Skeletal muscle tissue (tissue), 4 donors: Measurements from ENCODE around the gene EVI5. TPM values are rescaled to one million over a fixed set of nuclear protein-coding genes. Genes with fewer than 3 reads are reported as not detected.
A peak's percentile ranks its signal among the peaks of the same experiment; 100 is the strongest.

ENCODE experiments used
- H3K27ac ChIP-seq: one replicate; pipeline ENCODE4 v1.7.0; 2013; ENCODE audit warnings: mild to moderate bottlenecking, low read depth, low read length, inconsistent platforms
- H3K27me3 ChIP-seq, 3 donors: one replicate each; pipeline ENCODE4 v1.7.0; 2013; ENCODE audit warnings: low read length in 3 of 3; ENCODE audit not compliant: control insufficient read depth in 3 of 3, insufficient read depth in 3 of 3
- H3K36me3 ChIP-seq, 3 donors: one replicate each; pipeline ENCODE4 v1.7.0; 2013; ENCODE audit warnings: low read length in 3 of 3; ENCODE audit not compliant: control insufficient read depth in 3 of 3, insufficient read depth in 3 of 3
- H3K4me1 ChIP-seq, 3 donors: one replicate each; pipeline ENCODE4 v1.7.0; 2013; ENCODE audit warnings: low read length in 3 of 3, mild to moderate bottlenecking in 3 of 3; ENCODE audit not compliant: control insufficient read depth in 3 of 3, insufficient read depth in 3 of 3
- H3K4me3 ChIP-seq, 3 donors: one replicate each; pipeline ENCODE4 v1.7.0; 2013; ENCODE audit warnings: low read length in 3 of 3
- H3K9ac ChIP-seq, 3 donors: one replicate each; pipeline ENCODE4 v1.7.0; 2013; ENCODE audit warnings: low read length in 3 of 3, mild to moderate bottlenecking in 3 of 3, moderate library complexity in 2 of 3, low read depth in 1 of 3
- H3K9me3 ChIP-seq, 3 donors: one replicate each; pipeline ENCODE4 v1.7.0; 2013; ENCODE audit warnings: low read length in 3 of 3; ENCODE audit not compliant: control insufficient read depth in 3 of 3
- total RNA-seq: library from RNA; depleted of rRNA; stranded (reverse); fragments of >200 nt; gene quantifications from one replicate; pipeline ENCODE4 v1.2.3, GENCODE V29; 2014
- donor health status: Osteomylitis.

Gene EVI5
- total RNA-seq, 1 donor from 2014 or later = 40.7 TPM

- H3K9ac ChIP-seq = no peak overlapping the region
- H3K27ac ChIP-seq = no peak overlapping the region
- no peaks in the 10 kb centered on the region for H3K4me1 ChIP-seq
- no peaks in the 10 kb centered on the region for H3K36me3 ChIP-seq
- H3K9me3 ChIP-seq = no peaks in the 10 kb centered on the region
- H3K27me3 ChIP-seq = peaks cover 0 to 11% (median 7%) of the 10 kb centered on the region in 3 donors
- no peak overlapping the region for H3K4me3 ChIP-seq
Measured at GRCh38 chr1:92493139-92493538, 291.8 kb downstream of the EVI5 start.

- Histone ChIP-seq H3K27ac (no peak overlapping the region), H3K4me3 (no peak overlapping the region), H3K9ac (no peak overlapping the region), H3K36me3 (no peaks in the 10 kb centered on the region), H3K27me3 (peaks cover 36 to 47% (median 43%) of the 10 kb centered on the region in 3 donors), H3K9me3 (no peaks in the 10 kb centered on the region), H3K4me1 (peaks cover 19 to 22% (median 20%) of the 10 kb centered on the region in 3 donors)
Measured at GRCh38 chr1:92488832-92489231, 296.1 kb downstream of the EVI5 start.

- no peak overlapping the region for H3K27ac ChIP-seq
Measured at GRCh38 chr1:92488416-92488815, 296.5 kb downstream of the EVI5 start.

GRCh38 chr1:92487078-92487605, 297.8 kb downstream of the EVI5 start:
- Histone ChIP-seq H3K4me3 (peak overlapping the region; percentile 41 to 52 (median 48)), H3K27me3 (peaks cover 53 to 64% (median 59%) of the 10 kb centered on the region in 3 donors), H3K9me3 (no peaks in the 10 kb centered on the region)

More at GRCh38 chr1:92488416-92488815, 296.5 kb downstream of the EVI5 start:
- Histone ChIP-seq H3K9ac (no peak overlapping the region), H3K4me3 (no peak overlapping the region), H3K36me3 (no peaks in the 10 kb centered on the region), H3K4me1 (peaks cover 22 to 27% (median 23%) of the 10 kb centered on the region in 3 donors), H3K9me3 (no peaks in the 10 kb centered on the region), H3K27me3 (peaks cover 40 to 51% (median 47%) of the 10 kb centered on the region in 3 donors)

GRCh38 chr1:92486251-92487077, 298.4 kb downstream of the EVI5 start, which contains the start of gene GFI1:
Gene GFI1 (minus strand): TSS chr1:92486925. CDS start chr1:92483487, 3,438 bp downstream.
- peak within 1 kb of the TSS; percentile 54 to 60 (median 59) for H3K4me3 ChIP-seq
- H3K27me3 ChIP-seq = peaks cover 59 to 68% (median 66%) of the 10 kb centered on the region in 3 donors
- no peaks in the 10 kb centered on the region for H3K36me3 ChIP-seq
- H3K27ac ChIP-seq = no peak within 1 kb of the TSS
- H3K9ac ChIP-seq = peak within 1 kb of the TSS in 2 of 3 donors; percentile 16 to 32
- H3K9me3 ChIP-seq = no peaks in the 10 kb centered on the region
- H3K4me1 ChIP-seq = peaks cover 41 to 45% (median 42%) of the 10 kb centered on the region in 3 donors

More at GRCh38 chr1:92487078-92487605, 297.8 kb downstream of the EVI5 start:
- Histone ChIP-seq H3K9ac (peak overlapping the region in 1 of 3 donors; percentile 16), H3K4me1 (peaks cover 35 to 39% (median 36%) of the 10 kb centered on the region in 3 donors), H3K36me3 (no peaks in the 10 kb centered on the region), H3K27ac (no peak overlapping the region)

GRCh38 chr1:92485381-92486250, 299.3 kb downstream of the EVI5 start:
- H3K9ac ChIP-seq = peak overlapping the region in 1 of 3 donors; percentile 32
- no peaks in the 10 kb centered on the region for H3K36me3 ChIP-seq
- H3K4me3 ChIP-seq = peak overlapping the region; percentile 54 to 60 (median 59)
- H3K4me1 ChIP-seq = peaks cover 48 to 53% (median 51%) of the 10 kb centered on the region in 3 donors
- no peak overlapping the region for H3K27ac ChIP-seq
- no peaks in the 10 kb centered on the region for H3K9me3 ChIP-seq
- H3K27me3 ChIP-seq = peaks cover 68 to 76% (median 75%) of the 10 kb centered on the region in 3 donors

- H3K27ac ChIP-seq = no peak overlapping the region
Measured at GRCh38 chr1:92484472-92485380, 300.2 kb downstream of the EVI5 start.

GRCh38 chr1:92483610-92484471, 301.1 kb downstream of the EVI5 start:
- Histone ChIP-seq H3K4me1 (peaks cover 48 to 53% (median 53%) of the 10 kb centered on the region in 3 donors), H3K9ac (no peak overlapping the region), H3K36me3 (no peaks in the 10 kb centered on the region), H3K9me3 (no peaks in the 10 kb centered on the region), H3K27ac (no peak overlapping the region), H3K27me3 (peaks cover 80 to 85% (median 84%) of the 10 kb centered on the region in 3 donors), H3K4me3 (peak overlapping the region; percentile 54 to 69 (median 64))

More at GRCh38 chr1:92484472-92485380, 300.2 kb downstream of the EVI5 start:
- peak overlapping the region; percentile 54 to 69 (median 59) for H3K4me3 ChIP-seq
- H3K9ac ChIP-seq = peak overlapping the region in 1 of 3 donors; percentile 8
- peaks cover 48 to 53% (median 53%) of the 10 kb centered on the region in 3 donors for H3K4me1 ChIP-seq
- H3K9me3 ChIP-seq = no peaks in the 10 kb centered on the region
- H3K36me3 ChIP-seq = no peaks in the 10 kb centered on the region
- peaks cover 77 to 85% (median 83%) of the 10 kb centered on the region in 3 donors for H3K27me3 ChIP-seq
